ENCODE results near the gene GNA12.

GRCh38 chr7:2878306-2878705 is 34.2 kb upstream of the GNA12 start:
- TF ChIP-seq, protein P1, sequence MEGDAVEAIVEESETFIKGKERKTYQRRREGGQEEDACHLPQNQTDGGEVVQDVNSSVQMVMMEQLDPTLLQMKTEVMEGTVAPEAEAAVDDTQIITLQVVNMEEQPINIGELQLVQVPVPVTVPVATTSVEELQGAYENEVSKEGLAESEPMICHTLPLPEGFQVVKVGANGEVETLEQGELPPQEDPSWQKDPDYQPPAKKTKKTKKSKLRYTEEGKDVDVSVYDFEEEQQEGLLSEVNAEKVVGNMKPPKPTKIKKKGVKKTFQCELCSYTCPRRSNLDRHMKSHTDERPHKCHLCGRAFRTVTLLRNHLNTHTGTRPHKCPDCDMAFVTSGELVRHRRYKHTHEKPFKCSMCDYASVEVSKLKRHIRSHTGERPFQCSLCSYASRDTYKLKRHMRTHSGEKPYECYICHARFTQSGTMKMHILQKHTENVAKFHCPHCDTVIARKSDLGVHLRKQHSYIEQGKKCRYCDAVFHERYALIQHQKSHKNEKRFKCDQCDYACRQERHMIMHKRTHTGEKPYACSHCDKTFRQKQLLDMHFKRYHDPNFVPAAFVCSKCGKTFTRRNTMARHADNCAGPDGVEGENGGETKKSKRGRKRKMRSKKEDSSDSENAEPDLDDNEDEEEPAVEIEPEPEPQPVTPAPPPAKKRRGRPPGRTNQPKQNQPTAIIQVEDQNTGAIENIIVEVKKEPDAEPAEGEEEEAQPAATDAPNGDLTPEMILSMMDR (IDR thresholded peaks at IDR 0.05), result no peak
- no peak for TF ChIP-seq POLR2A (IDR thresholded peaks at IDR 0.05)

All from adrenal gland (tissue), 5 donors.